B cell (primary cell): ENCODE measurements around the gene MIDN. TPM values are rescaled to one million over a fixed set of nuclear protein-coding genes. Genes with fewer than 3 reads are reported as not detected.

ENCODE experiments used
- ATAC-seq: fragments of 200-7000 bp; cut with Tn5 transposase; one replicate; pipeline ENCODE4 v1.10.0; 2021; ENCODE audit warnings: low read depth, mild to moderate bottlenecking, moderate number of reproducible peaks, moderate library complexity
- CTCF ChIA-PET: fragments of 350-600 bp; sonication (Branson Sonifier 250); formaldehyde crosslinking; loops from one replicate; lab custom pipeline; 2021; ENCODE audit warnings: antibody characterized with exemption, inconsistent platforms; lab: Charles Lee
- POLR2A ChIA-PET: fragments of 350-600 bp; sonication (Branson Sonifier 250); formaldehyde crosslinking; loops from one replicate; lab custom pipeline; 2021; ENCODE audit warnings: antibody characterized with exemption; lab: Charles Lee
- DNase-seq: peaks from one replicate; pipeline ENCODE4 v3.0.0; 2013
- H2AFZ ChIP-seq: 2 replicates; pipeline ENCODE4 v1.6.1; 2012; ENCODE audit warnings: mild to moderate bottlenecking, low read depth, low read length; ENCODE audit not compliant: insufficient read depth, poor library complexity, severe bottlenecking
- H3K27ac ChIP-seq, 2 donors: 1 replicate in 1 of 2; 2 replicates in 1 of 2; pipeline ENCODE4 v1.5.1; 2012 to 2013; ENCODE audit warnings: low read length in 2 of 2, mild to moderate bottlenecking in 2 of 2, moderate library complexity in 1 of 2
- H3K27me3 ChIP-seq, 4 experiments: fragments of 200-600 bp in 1 of 4; sonication (generic) in 1 of 4; replicated peaks in 1 of 4; 1 replicate in 2 of 4; 2 replicates in 2 of 4; pipeline versions ENCODE4 v1.6.1 to v1.7.0; 2013 to 2016; ENCODE audit warnings: low read length in 3 of 4, mild to moderate bottlenecking in 2 of 4, mixed read lengths in 1 of 4, moderate library complexity in 1 of 4; ENCODE audit not compliant: insufficient read depth in 4 of 4, control insufficient read depth in 3 of 4; ENCODE audit errors: control extremely low read depth in 1 of 4
- H3K36me3 ChIP-seq, 2 experiments: replicated peaks in 1 of 2; 1 replicate in 1 of 2; 2 replicates in 1 of 2; pipeline versions ENCODE4 v1.6.1 to v1.7.1; 2013; ENCODE audit warnings: low read length in 1 of 2; ENCODE audit not compliant: insufficient read depth in 2 of 2, control insufficient read depth in 1 of 2; ENCODE audit errors: control extremely low read depth in 1 of 2, extremely low read depth in 1 of 2
- H3K4me1 ChIP-seq, 2 donors: fragments of 200-600 bp in 1 of 2; sonication (generic) in 1 of 2; 1 replicate in 1 of 2; 2 replicates in 1 of 2; pipeline versions ENCODE4 v1.5.1 to v1.6.1; 2013 to 2017; ENCODE audit warnings: low read length in 2 of 2; ENCODE audit not compliant: control insufficient read depth in 2 of 2, insufficient read depth in 2 of 2
- H3K4me2 ChIP-seq: replicated peaks from 2 replicates; pipeline ENCODE3; 2012; ENCODE audit warnings: mild to moderate bottlenecking, low read depth, low read length; ENCODE audit not compliant: poor library complexity, severe bottlenecking
- H3K4me3 ChIP-seq, 5 experiments: fragments of 200-600 bp in 1 of 5; sonication (generic) in 1 of 5; 1 replicate in 3 of 5; 2 replicates in 2 of 5; pipeline versions ENCODE4 v1.5.1 to v1.7.0; 2011 to 2016; ENCODE audit warnings: low read length in 4 of 5, mild to moderate bottlenecking in 4 of 5, low read depth in 2 of 5, control low read depth in 1 of 5, moderate library complexity in 1 of 5; ENCODE audit not compliant: insufficient read depth in 1 of 5; ENCODE audit errors: control extremely low read depth in 1 of 5, extremely low read depth in 1 of 5
- H3K79me2 ChIP-seq: fragments of 200-600 bp; sonication (generic); one replicate; pipeline ENCODE4 v1.6.0; 2016; ENCODE audit warnings: low read length; ENCODE audit not compliant: control insufficient read depth, insufficient read depth
- H3K9ac ChIP-seq: fragments of 200-600 bp; sonication (generic); 2 replicates; pipeline ENCODE4 v1.6.1; 2017; ENCODE audit warnings: mild to moderate bottlenecking, low read length, moderate library complexity
- H3K9me3 ChIP-seq, 3 donors: one replicate each; pipeline versions ENCODE4 v1.6.1 to v1.7.1; 2013; ENCODE audit warnings: low read length in 2 of 3; ENCODE audit not compliant: control insufficient read depth in 2 of 3, insufficient read depth in 1 of 3; ENCODE audit errors: control extremely low read depth in 1 of 3
- H4K20me1 ChIP-seq: 2 replicates; pipeline ENCODE4 v1.6.0; 2012; ENCODE audit warnings: mild to moderate bottlenecking, low read length; ENCODE audit not compliant: insufficient read depth, control insufficient read depth, poor library complexity, severe bottlenecking
- H3K27ac Mint-ChIP-seq: one replicate; pipeline ENCODE4 v1.8.0; 2021; ENCODE audit warnings: mixed read lengths
- H3K27me3 Mint-ChIP-seq: one replicate; pipeline ENCODE4 v1.8.0; 2021; ENCODE audit warnings: mixed read lengths
- H3K4me1 Mint-ChIP-seq: one replicate; pipeline ENCODE4 v1.8.0; 2021; ENCODE audit warnings: mixed read lengths
- H3K4me3 Mint-ChIP-seq: one replicate; pipeline ENCODE4 v1.8.0; 2021; ENCODE audit warnings: mixed read lengths
- H3K9me3 Mint-ChIP-seq: one replicate; pipeline ENCODE4 v1.8.0; 2022; ENCODE audit warnings: mixed read lengths; ENCODE audit not compliant: insufficient read depth
- EZH2 ChIP-seq: IDR thresholded peaks from 2 replicates; pipeline ENCODE4 v1.6.1; 2012; ENCODE audit warnings: borderline replicate concordance, low read depth, mild to moderate bottlenecking, moderate library complexity, low read length; ENCODE audit not compliant: insufficient read depth, poor library complexity, severe bottlenecking
- WGBS: methylation state at CpG from one replicate; pipeline ENCODE4 v1.1.5; 2013; ENCODE audit warnings: missing lambda C conversion rate; ENCODE audit not compliant: insufficient coverage; 5-methylcytosine and 5-hydroxymethylcytosine counted together
- intact Hi-C: fragments of 100-400 bp; cut with micrococcal nuclease; formaldehyde crosslinking; loops from one replicate; pipeline ENCODE4 v1.10.0; 2022
- polyA plus RNA-seq: library from polyadenylated mRNA; depleted of rRNA; stranded (reverse); fragments of >200 nt; gene quantifications from 2 replicates; pipeline ENCODE4 v1.2.3, GENCODE V29; 2012
- total RNA-seq, 2 donors: library from RNA; stranded (reverse); fragments of 120-200 nt in 1 of 2; gene quantifications; 1 replicate in 1 of 2; 2 replicates in 1 of 2; pipeline versions ENCODE4 v1.2.3 to v1.2.4, GENCODE V29; 2013 to 2022
- TF ChIP-seq, protein P1 (sequence below): fragments of 200-600 bp; IDR thresholded peaks from one replicate; pipeline ENCODE4 v1.8.0; 2022; ENCODE audit warnings: antibody characterized with exemption, mild to moderate bottlenecking

The MIDN gene
- total and polyA plus RNA-seq, 2 donors (not counting 1 experiment from before 2014, with no cell fraction given): 98.5 to 156 TPM

DNA sequence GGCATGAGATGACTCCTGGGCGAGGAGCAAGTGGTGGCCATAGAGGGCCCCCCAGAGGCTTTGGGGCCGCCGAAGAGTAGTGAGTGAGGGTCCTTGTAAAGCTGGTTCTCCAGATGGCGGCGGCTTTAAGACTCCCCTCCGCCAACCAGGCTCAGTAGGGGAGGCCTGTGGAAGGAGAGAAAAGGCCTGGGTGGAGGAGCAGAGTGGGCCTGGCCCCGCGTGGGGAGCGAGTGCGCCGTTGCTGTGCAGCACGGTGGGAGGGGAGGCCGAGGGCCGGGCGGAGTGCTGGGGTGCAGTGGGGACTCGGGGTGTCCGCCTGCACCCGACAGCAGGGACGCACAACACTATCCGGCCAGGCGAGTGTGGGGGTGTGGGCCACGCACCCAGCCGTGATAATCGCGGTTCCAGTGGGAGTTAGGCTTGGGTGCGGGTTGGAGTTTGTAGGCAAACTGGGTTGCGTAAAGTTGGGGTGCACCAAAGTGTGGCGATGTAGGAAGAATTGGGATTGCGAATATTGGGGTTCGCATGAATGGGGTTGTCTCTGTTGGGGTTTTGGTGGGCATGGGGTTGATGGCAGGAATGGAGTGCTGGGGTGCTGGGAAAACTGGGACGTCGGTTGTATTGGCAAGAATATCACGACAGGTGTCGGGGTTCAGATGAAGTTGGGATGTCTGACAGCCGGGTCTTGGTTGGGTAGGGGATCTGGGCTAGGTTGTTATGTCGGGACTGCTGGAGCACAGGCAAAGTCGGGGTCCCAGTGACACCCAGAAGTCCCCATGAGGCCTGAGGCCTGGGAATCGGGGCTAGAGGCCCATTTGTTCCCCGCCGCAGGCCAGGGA lies 20.1 kb downstream of the MIDN start:
- WGBS: 61% methylated on average over 40 of the region's 40 CpGs
- Histone ChIP-seq H3K79me2 (peaks cover 59% of the 10 kb centered on the region), H3K4me3 (peak overlapping the region in 3 of 5 experiments; percentile 13 to 34 (median 18)), H3K27me3 (no peaks in the 10 kb centered on the region), H3K4me1 (peaks cover 70 to 86% of the 10 kb centered on the region in 2 donors), H3K9ac (no peak overlapping the region), H3K27ac (peak overlapping the region; percentile 88 to 92), H2AFZ (no peak overlapping the region), H3K4me2 (peak overlapping the region; percentile 83), H4K20me1 (peaks cover 60% of the 10 kb centered on the region), H3K9me3 (no peaks in the 10 kb centered on the region), H3K36me3 (peaks cover 7 to 36% of the 10 kb centered on the region in 2 experiments)
- ChIA-PET POLR2A (interaction anchor here (0.5 to 11.0 kb wide), 30 partner anchors 11 to 1976 kb away, joined by 3 to 402 read pairs (median 4); partner anchors contain the start of genes ATP5F1D, CBARP, GPX4 and MIDN), CTCF (interaction anchor here (0.8 to 10.0 kb wide), 12 partner anchors 8 to 156 kb away, joined by 3 to 658 read pairs (median 7); partner anchors contain the start of genes ATP5F1D and NDUFS7)
- Mint-ChIP-seq H3K4me3 (peak overlapping the region; percentile 95), H3K27ac (peak overlapping the region; percentile 95), H3K27me3 (no peaks in the 10 kb centered on the region), H3K4me1 (peaks cover 79% of the 10 kb centered on the region), H3K9me3 (no peaks in the 10 kb centered on the region)
- intact Hi-C loops: loop anchor here (1.0 to 5.0 kb wide), 3 partner anchors 8 to 222 kb away; partner anchors contain the start of genes GPX4, PCSK4 and REEP6
- ATAC-seq: no peak
- no peak for TF ChIP-seq EZH2
- TF ChIP-seq, protein P1, sequence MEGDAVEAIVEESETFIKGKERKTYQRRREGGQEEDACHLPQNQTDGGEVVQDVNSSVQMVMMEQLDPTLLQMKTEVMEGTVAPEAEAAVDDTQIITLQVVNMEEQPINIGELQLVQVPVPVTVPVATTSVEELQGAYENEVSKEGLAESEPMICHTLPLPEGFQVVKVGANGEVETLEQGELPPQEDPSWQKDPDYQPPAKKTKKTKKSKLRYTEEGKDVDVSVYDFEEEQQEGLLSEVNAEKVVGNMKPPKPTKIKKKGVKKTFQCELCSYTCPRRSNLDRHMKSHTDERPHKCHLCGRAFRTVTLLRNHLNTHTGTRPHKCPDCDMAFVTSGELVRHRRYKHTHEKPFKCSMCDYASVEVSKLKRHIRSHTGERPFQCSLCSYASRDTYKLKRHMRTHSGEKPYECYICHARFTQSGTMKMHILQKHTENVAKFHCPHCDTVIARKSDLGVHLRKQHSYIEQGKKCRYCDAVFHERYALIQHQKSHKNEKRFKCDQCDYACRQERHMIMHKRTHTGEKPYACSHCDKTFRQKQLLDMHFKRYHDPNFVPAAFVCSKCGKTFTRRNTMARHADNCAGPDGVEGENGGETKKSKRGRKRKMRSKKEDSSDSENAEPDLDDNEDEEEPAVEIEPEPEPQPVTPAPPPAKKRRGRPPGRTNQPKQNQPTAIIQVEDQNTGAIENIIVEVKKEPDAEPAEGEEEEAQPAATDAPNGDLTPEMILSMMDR: no peak
- peak; percentile 58 for DNase-seq
